Chondrocyte (in vitro differentiated cells): ENCODE measurements around the gene MAD1L1. TPM values are rescaled to one million over a fixed set of nuclear protein-coding genes. Genes with fewer than 3 reads are reported as not detected.

Source experiments
- DNase-seq: peaks from one replicate; pipeline ENCODE4 v3.0.0; 2021; ENCODE audit warnings: mixed read lengths, low spot score
- H3K27ac Mint-ChIP-seq: one replicate; pipeline ENCODE4 v1.8.0; 2021; ENCODE audit warnings: mild to moderate bottlenecking, moderate library complexity, mixed read lengths; ENCODE audit not compliant: unreplicated experiment
- H3K27me3 Mint-ChIP-seq: 2 replicates; pipeline ENCODE4 v1.8.0; 2021; ENCODE audit warnings: low read depth, mixed read lengths
- H3K36me3 Mint-ChIP-seq: 2 replicates; pipeline ENCODE4 v1.8.0; 2021; ENCODE audit warnings: low read depth, mixed read lengths
- H3K4me1 Mint-ChIP-seq: 2 replicates; pipeline ENCODE4 v1.8.0; 2021; ENCODE audit warnings: low read depth, mild to moderate bottlenecking, mixed read lengths
- H3K4me3 Mint-ChIP-seq: one replicate; pipeline ENCODE4 v1.8.0; 2021; ENCODE audit warnings: mild to moderate bottlenecking, moderate library complexity, mixed read lengths; ENCODE audit not compliant: unreplicated experiment
- H3K9me3 Mint-ChIP-seq: 2 replicates; pipeline ENCODE4 v1.8.0; 2021; ENCODE audit warnings: low read depth, mixed read lengths
- CTCF ChIP-seq: fragments of 200-600 bp; sonication (generic); IDR thresholded peaks from 2 replicates; pipeline ENCODE4 v1.5.0; 2021; ENCODE audit warnings: antibody characterized with exemption, mild to moderate bottlenecking, moderate library complexity
- total RNA-seq: library from RNA; stranded (reverse); gene quantifications from 3 replicates; pipeline ENCODE4 v1.2.1, GENCODE V29; 2021

The MAD1L1 gene
- total RNA-seq, 1 donor from 2014 or later, result 22.7 TPM

DNA sequence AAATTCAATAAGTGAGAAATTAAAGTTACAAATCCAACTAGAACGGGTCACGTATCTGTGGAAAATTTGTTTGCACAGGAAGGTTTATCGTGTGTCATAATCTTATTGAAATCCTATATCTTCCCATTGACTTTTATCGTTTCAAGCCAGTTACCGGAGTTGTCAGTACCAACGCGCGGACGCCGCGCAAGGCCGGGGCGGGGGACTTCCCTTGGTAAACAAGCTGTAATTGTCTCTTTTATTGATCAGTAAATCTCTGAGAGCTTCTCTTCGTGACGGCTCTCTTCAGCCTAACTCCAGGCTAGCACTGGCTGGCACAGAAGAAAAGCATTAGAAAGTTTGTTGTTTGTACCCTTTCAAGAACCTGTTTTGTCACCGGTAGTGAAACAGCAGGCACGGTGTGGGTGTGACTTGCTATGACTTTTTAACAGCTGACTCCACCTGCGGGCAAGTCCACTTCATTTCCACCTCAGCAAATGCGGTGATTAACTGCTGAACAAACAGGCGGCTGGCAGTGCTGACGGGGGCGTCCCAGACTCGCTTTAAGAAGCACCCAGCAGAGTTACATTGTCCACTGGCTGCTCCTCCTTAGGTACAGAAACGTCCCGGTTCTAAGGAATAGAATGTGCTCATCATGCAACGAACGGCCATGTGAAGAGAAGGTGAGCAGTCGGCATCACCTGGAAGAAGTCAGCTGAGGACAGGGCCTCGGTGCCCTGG lies 215.8 kb downstream of the MAD1L1 start:
- DNase-seq, result peak; percentile 34
- Mint-ChIP-seq H3K4me1 (peaks cover 43% of the 10 kb centered on the region), H3K27ac (no peak overlapping the region), H3K36me3 (no peaks in the 10 kb centered on the region), H3K9me3 (no peaks in the 10 kb centered on the region), H3K27me3 (no peaks in the 10 kb centered on the region), H3K4me3 (no peak overlapping the region)
- TF ChIP-seq CTCF, result no peak

- no peaks in the 10 kb centered on the region for H3K36me3 Mint-ChIP-seq
Measured at GRCh38 chr7:2016021-2016631, 216.6 kb downstream of the MAD1L1 start.

GRCh38 chr7:2015251-2015871 lies 217.4 kb downstream of the MAD1L1 start:
- DNase-seq, result peak; percentile 80
- no peak overlapping the region for H3K4me3 Mint-ChIP-seq
- TF ChIP-seq CTCF, result no peak
- no peaks in the 10 kb centered on the region for H3K9me3 Mint-ChIP-seq
- H3K27ac Mint-ChIP-seq, result no peak overlapping the region
- peaks cover 33% of the 10 kb centered on the region for H3K4me1 Mint-ChIP-seq
- H3K27me3 Mint-ChIP-seq, result no peaks in the 10 kb centered on the region
- no peaks in the 10 kb centered on the region for H3K36me3 Mint-ChIP-seq

More at GRCh38 chr7:2016021-2016631, 216.6 kb downstream of the MAD1L1 start:
- Mint-ChIP-seq H3K27me3 (no peaks in the 10 kb centered on the region), H3K4me3 (no peak overlapping the region), H3K4me1 (peaks cover 41% of the 10 kb centered on the region), H3K27ac (no peak overlapping the region), H3K9me3 (no peaks in the 10 kb centered on the region)
- DNase-seq, result peak; percentile 81
- no peak for TF ChIP-seq CTCF

GRCh38 chr7:2014391-2015241 lies 218.1 kb downstream of the MAD1L1 start:
- DNase-seq, result peak; percentile 81
- Mint-ChIP-seq H3K4me1 (peaks cover 25% of the 10 kb centered on the region), H3K36me3 (no peaks in the 10 kb centered on the region), H3K4me3 (no peak overlapping the region), H3K27me3 (no peaks in the 10 kb centered on the region), H3K27ac (no peak overlapping the region), H3K9me3 (no peaks in the 10 kb centered on the region)
- no peak for TF ChIP-seq CTCF
